PC-3 (cell line): ENCODE results near the gene PLEKHG4. TPM values are rescaled to one million over a fixed set of nuclear protein-coding genes. Genes with fewer than 3 reads are reported as not detected.
A peak's percentile ranks its signal among the peaks of the same experiment; 100 is the strongest.

ENCODE experiments used
- ATAC-seq: fragments of 200-7000 bp; cut with Tn5 transposase; 2 replicates; pipeline ENCODE4 v1.9.1; 2020; ENCODE audit warnings: mild to moderate bottlenecking, moderate library complexity
- BruUV-seq: library from RNA; stranded (reverse); fragments of 400-500 nt; replicated peaks from 2 replicates; lab custom pipeline; 2021; lab: Mats Ljungman, UMichigan
- CTCF ChIA-PET: fragments of 300-600 bp; sonication (Branson Sonifier 250); formaldehyde crosslinking; loops from one replicate; lab custom pipeline; 2022; ENCODE audit warnings: antibody characterized with exemption; lab: Charles Lee
- POLR2A ChIA-PET: fragments of 300-600 bp; sonication (Branson Sonifier 250); formaldehyde crosslinking; loops from one replicate; lab custom pipeline; 2022; ENCODE audit warnings: antibody characterized with exemption; ENCODE audit not compliant: unreplicated experiment; lab: Charles Lee
- DNase-seq: peaks from one replicate; pipeline ENCODE4 v3.0.0-alpha.2; 2015
- H2AFZ ChIP-seq: fragments of 300-600 bp; sonication (generic); 2 replicates; pipeline ENCODE4 v1.6.0; 2016; ENCODE audit warnings: antibody characterized with exemption, low read length
- H3F3A ChIP-seq: fragments of 300-600 bp; sonication (generic); one replicate; pipeline ENCODE4 v1.6.0; 2017; ENCODE audit warnings: antibody characterized with exemption, low read length, control low read depth, mild to moderate bottlenecking; ENCODE audit not compliant: unreplicated experiment
- H3K27ac ChIP-seq: fragments of 300-600 bp; sonication (generic); 2 replicates; pipeline ENCODE4 v1.5.1; 2016; ENCODE audit warnings: mild to moderate bottlenecking, low read length
- H3K27me3 ChIP-seq: fragments of 300-600 bp; sonication (generic); 2 replicates; pipeline ENCODE4 v1.6.1; 2016; ENCODE audit warnings: low read length, mixed read lengths
- H3K36me3 ChIP-seq: fragments of 300-600 bp; sonication (generic); 2 replicates; pipeline ENCODE4 v1.6.1; 2016; ENCODE audit warnings: low read depth, mixed run types, low read length, mixed read lengths
- H3K4me1 ChIP-seq: fragments of 300-600 bp; sonication (generic); 2 replicates; pipeline ENCODE4 v1.5.1; 2016; ENCODE audit warnings: low read length; ENCODE audit not compliant: insufficient read depth
- H3K4me2 ChIP-seq: fragments of 300-600 bp; sonication (generic); 2 replicates; pipeline ENCODE4 v1.6.0; 2016; ENCODE audit warnings: low read length
- H3K4me3 ChIP-seq: fragments of 300-600 bp; sonication (generic); 2 replicates; pipeline ENCODE4 v1.5.1; 2016; ENCODE audit warnings: mild to moderate bottlenecking, low read length, mixed read lengths
- H3K79me2 ChIP-seq: fragments of 300-600 bp; sonication (generic); 2 replicates; pipeline ENCODE4 v1.6.1; 2017; ENCODE audit warnings: low read length, mixed read lengths
- H3K9ac ChIP-seq: fragments of 300-600 bp; sonication (generic); 2 replicates; pipeline ENCODE4 v1.6.0; 2016; ENCODE audit warnings: mild to moderate bottlenecking, low read length
- H3K9me2 ChIP-seq: fragments of 300-600 bp; sonication (generic); replicated peaks from 2 replicates; pipeline ENCODE4 v1.6.1; 2016; ENCODE audit warnings: mixed run types, low read length, mixed read lengths
- H3K9me3 ChIP-seq: fragments of 300-600 bp; sonication (generic); 2 replicates; pipeline ENCODE4 v1.6.1; 2016; ENCODE audit warnings: low read length, mixed read lengths
- H4K20me1 ChIP-seq: fragments of 300-600 bp; sonication (generic); 2 replicates; pipeline ENCODE4 v1.6.1; 2016; ENCODE audit warnings: low read length, mixed read lengths
- CTCF ChIP-seq: fragments of 300-600 bp; sonication (generic); conservative IDR thresholded peaks from 2 replicates; pipeline ENCODE4 v1.5.1; 2017; ENCODE audit warnings: antibody characterized with exemption, low read depth, mild to moderate bottlenecking, low read length
- EZH2 ChIP-seq: fragments of 300-600 bp; sonication (generic); IDR thresholded peaks from one replicate; pipeline ENCODE4 v1.6.1; 2017; ENCODE audit warnings: antibody characterized with exemption, mild to moderate bottlenecking, low read length; ENCODE audit not compliant: unreplicated experiment
- EZH2phosphoT487 ChIP-seq: fragments of 300-600 bp; sonication (generic); IDR thresholded peaks from 2 replicates; pipeline ENCODE4 v1.6.1; 2018; ENCODE audit warnings: mild to moderate bottlenecking, antibody characterized with exemption, low read length, borderline replicate concordance
- intact Hi-C: fragments of 100-400 bp; cut with micrococcal nuclease; formaldehyde crosslinking; loops from 2 replicates; pipeline ENCODE4 v1.9.0; 2023
- total RNA-seq: library from RNA; depleted of rRNA; stranded (reverse); fragments of >200 nt; gene quantifications from 2 replicates; pipeline ENCODE4 v1.2.3, GENCODE V29; 2014

PLEKHG4 gene
- total RNA-seq, 1 experiment from 2014 or later: 8.9 TPM

- BruUV-seq: no TSS peak
- no peak for TF ChIP-seq CTCF
- no peak for TF ChIP-seq EZH2phosphoT487
- H3K4me3 ChIP-seq: no peak overlapping the region
- DNase-seq (no peak), ATAC-seq (no peak)
- H3K9ac ChIP-seq: no peak overlapping the region
- no peak overlapping the region for H3K27ac ChIP-seq
- intact Hi-C loops: no loop called here
- H2AFZ ChIP-seq: no peak overlapping the region
- no peaks in the 10 kb centered on the region for H3K36me3 ChIP-seq
- H3K4me1 ChIP-seq: peaks cover 13% of the 10 kb centered on the region
- CTCF ChIA-PET: no interaction called here
- no peaks in the 10 kb centered on the region for H3K9me2 ChIP-seq
- H4K20me1 ChIP-seq: no peaks in the 10 kb centered on the region
- no peaks in the 10 kb centered on the region for H3K79me2 ChIP-seq
- H3K27me3 ChIP-seq: no peaks in the 10 kb centered on the region
- H3K4me2 ChIP-seq: no peak overlapping the region
- no peaks in the 10 kb centered on the region for H3F3A ChIP-seq
- no peaks in the 10 kb centered on the region for H3K9me3 ChIP-seq
- POLR2A ChIA-PET: no interaction called here
Observed at GRCh38 chr16:67294171-67294757, 14.9 kb downstream of the PLEKHG4 start.

- intact Hi-C loops: no loop called here
- no peak overlapping the region for H3K27ac ChIP-seq
- H2AFZ ChIP-seq: no peak overlapping the region
- ChIA-PET CTCF (no interaction called here), POLR2A (no interaction called here)
- peaks cover 13% of the 10 kb centered on the region for H3K4me1 ChIP-seq
- H3K36me3 ChIP-seq: no peaks in the 10 kb centered on the region
- no peak for DNase-seq
- no peak overlapping the region for H3K4me3 ChIP-seq
- H3K9me2 ChIP-seq: no peaks in the 10 kb centered on the region
- H3F3A ChIP-seq: no peaks in the 10 kb centered on the region
- ATAC-seq: no peak
- TF ChIP-seq EZH2 (no peak), EZH2phosphoT487 (no peak), CTCF (no peak)
- H3K4me2 ChIP-seq: no peak overlapping the region
- H3K79me2 ChIP-seq: no peaks in the 10 kb centered on the region
- no TSS peak for BruUV-seq
- H4K20me1 ChIP-seq: no peaks in the 10 kb centered on the region
- no peak overlapping the region for H3K9ac ChIP-seq
- no peaks in the 10 kb centered on the region for H3K27me3 ChIP-seq
- no peaks in the 10 kb centered on the region for H3K9me3 ChIP-seq
Observed at GRCh38 chr16:67294938-67295361, 15.6 kb downstream of the PLEKHG4 start.

GRCh38 chr16:67296420-67296819 lies 17.1 kb downstream of the PLEKHG4 start:
- peak; percentile 87 for ATAC-seq
- no TSS peak for BruUV-seq
- H3K4me2 ChIP-seq: 0 out of 2 replicates have a peak overlapping the region, but pooled peaks have one; percentile 10
- POLR2A ChIA-PET: no interaction called here
- no peaks in the 10 kb centered on the region for H3K9me2 ChIP-seq
- H3K27me3 ChIP-seq: no peaks in the 10 kb centered on the region
- no peaks in the 10 kb centered on the region for H4K20me1 ChIP-seq
- no peak overlapping the region for H3K4me3 ChIP-seq
- H3K9ac ChIP-seq: no peak overlapping the region
- no peak for TF ChIP-seq CTCF
- TF ChIP-seq EZH2phosphoT487: no peak
- CTCF ChIA-PET: no interaction called here
- no peak overlapping the region for H2AFZ ChIP-seq
- H3K36me3 ChIP-seq: no peaks in the 10 kb centered on the region
- peak overlapping the region; percentile 41 for H3K27ac ChIP-seq
- peaks cover 13% of the 10 kb centered on the region for H3K4me1 ChIP-seq
- H3K79me2 ChIP-seq: no peaks in the 10 kb centered on the region
- intact Hi-C loops: no loop called here
- peak; percentile 64 for DNase-seq
- H3K9me3 ChIP-seq: no peaks in the 10 kb centered on the region
- no peaks in the 10 kb centered on the region for H3F3A ChIP-seq
